ENCODE measurements around the gene PRODH2.

Gene PRODH2

GRCh38 chr19:35833972-35834371, 21.3 kb upstream of the PRODH2 start:
- no peak for TF ChIP-seq CTCF (conservative IDR thresholded peaks at IDR 0.05; ENCODE audit: low read depth, low read length)
- Histone ChIP-seq H2AFZ (ENCODE audit: low read depth) (no peak overlapping the region), H3K4me1 (ENCODE audit: low read depth, poor library complexity, severe bottlenecking) (no peaks in the 10 kb centered on the region), H4K20me1 (ENCODE audit: insufficient read depth) (no peaks in the 10 kb centered on the region), H3K4me2 (no peak overlapping the region), H3K27ac (no peak overlapping the region), H3K27me3 (ENCODE audit: insufficient read depth, low read depth) (peaks cover 65% of the 10 kb centered on the region), H3K9ac (no peak overlapping the region), H3K4me3 (IDR thresholded peaks at IDR 0.05; ENCODE audit: insufficient read depth, low read depth, low read length) (no peak overlapping the region), H3K36me3 (ENCODE audit: insufficient read depth) (no peaks in the 10 kb centered on the region), H3K79me2 (ENCODE audit: insufficient read depth, low read depth) (no peaks in the 10 kb centered on the region)

GRCh38 chr19:35832054-35832453, 19.4 kb upstream of the PRODH2 start:
- H2AFZ ChIP-seq (ENCODE audit: low read depth) = no peak overlapping the region
- H3K4me2 ChIP-seq = no peak overlapping the region
- H3K36me3 ChIP-seq (ENCODE audit: insufficient read depth) = no peaks in the 10 kb centered on the region
- no peak for TF ChIP-seq CTCF (conservative IDR thresholded peaks at IDR 0.05; ENCODE audit: low read depth, low read length)
- H4K20me1 ChIP-seq (ENCODE audit: insufficient read depth) = no peaks in the 10 kb centered on the region
- H3K79me2 ChIP-seq (ENCODE audit: insufficient read depth, low read depth) = no peaks in the 10 kb centered on the region
- H3K27ac ChIP-seq = no peak overlapping the region
- H3K4me1 ChIP-seq (ENCODE audit: low read depth, poor library complexity, severe bottlenecking) = no peaks in the 10 kb centered on the region
- no peak overlapping the region for H3K4me3 ChIP-seq (IDR thresholded peaks at IDR 0.05; ENCODE audit: insufficient read depth, low read depth, low read length)
- no peak overlapping the region for H3K9ac ChIP-seq
- peaks cover 76% of the 10 kb centered on the region for H3K27me3 ChIP-seq (ENCODE audit: insufficient read depth, low read depth)

GRCh38 chr19:35830986-35831385, 18.3 kb upstream of the PRODH2 start:
- Histone ChIP-seq H3K4me3 (IDR thresholded peaks at IDR 0.05; ENCODE audit: insufficient read depth, low read depth, low read length) (no peak overlapping the region), H3K9ac (no peak overlapping the region), H3K79me2 (ENCODE audit: insufficient read depth, low read depth) (no peaks in the 10 kb centered on the region), H4K20me1 (ENCODE audit: insufficient read depth) (no peaks in the 10 kb centered on the region), H3K27me3 (ENCODE audit: insufficient read depth, low read depth) (peaks cover 83% of the 10 kb centered on the region), H2AFZ (ENCODE audit: low read depth) (no peak overlapping the region), H3K27ac (no peak overlapping the region), H3K4me1 (ENCODE audit: low read depth, poor library complexity, severe bottlenecking) (no peaks in the 10 kb centered on the region), H3K36me3 (ENCODE audit: insufficient read depth) (no peaks in the 10 kb centered on the region), H3K4me2 (no peak overlapping the region)
- TF ChIP-seq CTCF (conservative IDR thresholded peaks at IDR 0.05; ENCODE audit: low read depth, low read length) = no peak

GRCh38 chr19:35828692-35829301, 16.2 kb upstream of the PRODH2 start:
- Histone ChIP-seq H3K27ac (no peak overlapping the region), H3K4me2 (no peak overlapping the region), H3K4me1 (ENCODE audit: low read depth, poor library complexity, severe bottlenecking) (no peaks in the 10 kb centered on the region), H3K79me2 (ENCODE audit: insufficient read depth, low read depth) (no peaks in the 10 kb centered on the region), H2AFZ (ENCODE audit: low read depth) (no peak overlapping the region), H3K27me3 (ENCODE audit: insufficient read depth, low read depth) (peaks cover 77% of the 10 kb centered on the region), H3K9ac (no peak overlapping the region), H3K4me3 (IDR thresholded peaks at IDR 0.05; ENCODE audit: insufficient read depth, low read depth, low read length) (no peak overlapping the region), H4K20me1 (ENCODE audit: insufficient read depth) (no peaks in the 10 kb centered on the region), H3K36me3 (ENCODE audit: insufficient read depth) (no peaks in the 10 kb centered on the region)
- TF ChIP-seq CTCF (conservative IDR thresholded peaks at IDR 0.05; ENCODE audit: low read depth, low read length) = no peak
